Measurements from ENCODE around the gene SFXN5. TPM values are rescaled to one million over a fixed set of nuclear protein-coding genes. Genes with fewer than 3 reads are reported as not detected.

SFXN5 gene
- polyA plus RNA-seq, 2 of the 4 experiments (the other 2 are of a cell fraction) = 16.7 to 19.6 TPM

DNA sequence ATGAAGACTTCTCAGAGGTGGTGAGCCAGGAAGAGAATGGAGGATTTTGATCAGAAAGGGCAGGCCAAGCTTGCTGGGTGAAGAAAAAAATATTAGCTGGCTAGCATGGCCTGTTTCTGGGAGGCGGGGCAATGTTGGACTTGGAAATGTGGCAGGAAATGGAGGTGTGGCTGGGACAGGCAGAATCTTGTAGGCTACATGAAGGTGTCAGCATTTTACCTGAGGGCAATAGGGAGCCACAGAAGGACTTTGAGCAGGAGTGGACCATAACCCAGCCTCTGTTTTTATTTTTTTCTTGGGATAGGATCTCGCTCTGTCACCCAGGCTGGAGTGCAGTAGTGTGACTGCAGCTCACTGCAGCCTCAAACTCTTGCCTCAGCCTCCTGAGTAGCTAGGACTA is 122.5 kb downstream of the SFXN5 start:
- Histone ChIP-seq H3K4me3 (no peak overlapping the region), H3K27ac (no peak overlapping the region), H3K4me1 (no peaks in the 10 kb centered on the region), H3K4me2 (no peak overlapping the region), H3K9me3 (no peaks in the 10 kb centered on the region)
- DNase-seq (ENCODE audit: low read depth in 1 of 2, low spot score in 1 of 2) = no peak
- ChIA-PET CTCF (interaction anchor here (1.1 to 2.2 kb wide), 3 partner anchors 10 to 56 kb away, joined by 3 to 10 read pairs (median 7); no protein-coding TSS in a partner anchor), POLR2A (no interaction called here)
- FAIRE-seq = no peak
- no peak for ATAC-seq
- 90% methylated on average over 2 of the region's 2 CpGs for WGBS (ENCODE audit: missing lambda C conversion rate)
- peak; percentile 55 for TF ChIP-seq ZFP36 (IDR thresholded peaks at IDR 0.05; ENCODE audit: borderline replicate concordance, partially characterized antibody)
- no peak for TF ChIP-seq CEBPB (IDR thresholded peaks at IDR 0.05)
- TF ChIP-seq CBX8 (IDR thresholded peaks at IDR 0.05) = no peak

DNA sequence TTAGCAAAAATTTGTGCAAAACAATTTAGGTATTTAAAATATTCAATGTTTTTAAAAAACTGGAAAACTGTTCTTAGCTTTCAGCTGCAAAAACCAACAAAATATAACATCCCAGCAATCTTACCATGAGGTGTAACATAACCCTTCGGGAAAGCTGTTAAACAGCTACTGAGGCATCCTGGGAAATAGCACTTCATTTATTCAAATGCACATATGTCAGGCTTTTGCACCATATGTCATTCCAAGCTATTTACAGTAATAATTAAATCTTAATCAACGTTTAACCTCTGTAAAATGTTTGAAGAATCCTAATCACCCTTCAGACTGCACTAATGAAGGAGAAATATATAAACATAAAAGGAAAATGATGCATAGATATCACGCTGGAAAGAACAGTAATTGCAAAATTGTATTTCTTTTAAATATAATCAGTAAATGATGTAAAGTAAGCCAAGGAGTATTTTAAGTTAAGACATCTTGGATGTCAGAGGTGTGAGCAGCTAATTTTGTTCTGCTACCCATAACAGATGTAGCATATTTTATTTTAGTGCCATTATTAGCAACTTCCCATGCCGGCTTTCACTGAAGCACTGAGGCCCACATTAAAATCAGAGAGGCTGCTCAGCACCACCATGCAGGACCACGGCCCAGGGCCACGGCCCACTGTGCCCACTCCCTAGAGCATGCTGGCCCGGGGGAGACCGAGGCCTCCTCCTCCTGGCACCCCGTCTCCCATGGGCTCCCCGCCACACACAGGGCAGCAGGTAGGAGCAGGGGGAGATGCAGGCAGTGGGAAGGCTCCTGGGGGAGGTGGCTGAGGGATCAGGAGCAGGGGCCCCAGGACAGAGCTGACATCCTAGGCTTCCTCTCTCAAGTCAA is 123.3 kb downstream of the SFXN5 start:
- CTCF ChIA-PET = interaction anchor here (0.7 to 2.2 kb wide), 6 partner anchors 9 to 257 kb away, joined by 3 to 10 read pairs (median 4); no protein-coding TSS in a partner anchor
- no peak overlapping the region for H3K27ac ChIP-seq
- no peaks in the 10 kb centered on the region for H3K4me1 ChIP-seq
- ATAC-seq (no peak), FAIRE-seq (no peak), DNase-seq (ENCODE audit: low read depth in 1 of 2, low spot score in 1 of 2) (no peak)
- H3K9me3 ChIP-seq = no peaks in the 10 kb centered on the region
- no peak overlapping the region for H3K4me2 ChIP-seq
- H3K4me3 ChIP-seq = no peak overlapping the region
- 89% methylated on average over 10 of the region's 10 CpGs for WGBS (ENCODE audit: missing lambda C conversion rate)
- TF ChIP-seq TFCP2L1 (CRISPR knock-in tag; IDR thresholded peaks at IDR 0.05) (no peak), SMC3 (IDR thresholded peaks at IDR 0.05) (no peak), JUN (IDR thresholded peaks at IDR 0.05) (no peak), ZC3H11A (IDR thresholded peaks at IDR 0.05) (no peak), ZNF302 (CRISPR knock-in tag; IDR thresholded peaks at IDR 0.05) (no peak), PHF8 (IDR thresholded peaks at IDR 0.05; ENCODE audit: borderline replicate concordance, low read depth) (no peak), HOXB13 (CRISPR knock-in tag; IDR thresholded peaks at IDR 0.05; ENCODE audit: low read depth) (no peak), HEYL (CRISPR knock-in tag; IDR thresholded peaks at IDR 0.05) (no peak), HDAC2 (IDR thresholded peaks at IDR 0.05) (no peak), CHD2 (IDR thresholded peaks at IDR 0.05; ENCODE audit: low read length, partially characterized antibody) (no peak), FOXS1 (CRISPR knock-in tag; IDR thresholded peaks at IDR 0.05) (no peak), FOSB (CRISPR knock-in tag; IDR thresholded peaks at IDR 0.05) (no peak), CEBPB (IDR thresholded peaks at IDR 0.05) (no peak), RNF2 (IDR thresholded peaks at IDR 0.05; ENCODE audit: borderline replicate concordance, low read depth) (no peak), ZFP36 (IDR thresholded peaks at IDR 0.05; ENCODE audit: borderline replicate concordance, partially characterized antibody) (no peak)
- TF ChIP-seq, protein P1, sequence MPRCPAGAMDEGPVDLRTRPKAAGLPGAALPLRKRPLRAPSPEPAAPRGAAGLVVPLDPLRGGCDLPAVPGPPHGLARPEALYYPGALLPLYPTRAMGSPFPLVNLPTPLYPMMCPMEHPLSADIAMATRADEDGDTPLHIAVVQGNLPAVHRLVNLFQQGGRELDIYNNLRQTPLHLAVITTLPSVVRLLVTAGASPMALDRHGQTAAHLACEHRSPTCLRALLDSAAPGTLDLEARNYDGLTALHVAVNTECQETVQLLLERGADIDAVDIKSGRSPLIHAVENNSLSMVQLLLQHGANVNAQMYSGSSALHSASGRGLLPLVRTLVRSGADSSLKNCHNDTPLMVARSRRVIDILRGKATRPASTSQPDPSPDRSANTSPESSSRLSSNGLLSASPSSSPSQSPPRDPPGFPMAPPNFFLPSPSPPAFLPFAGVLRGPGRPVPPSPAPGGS (IDR thresholded peaks at IDR 0.05) = no peak
- TF ChIP-seq, protein P2, sequence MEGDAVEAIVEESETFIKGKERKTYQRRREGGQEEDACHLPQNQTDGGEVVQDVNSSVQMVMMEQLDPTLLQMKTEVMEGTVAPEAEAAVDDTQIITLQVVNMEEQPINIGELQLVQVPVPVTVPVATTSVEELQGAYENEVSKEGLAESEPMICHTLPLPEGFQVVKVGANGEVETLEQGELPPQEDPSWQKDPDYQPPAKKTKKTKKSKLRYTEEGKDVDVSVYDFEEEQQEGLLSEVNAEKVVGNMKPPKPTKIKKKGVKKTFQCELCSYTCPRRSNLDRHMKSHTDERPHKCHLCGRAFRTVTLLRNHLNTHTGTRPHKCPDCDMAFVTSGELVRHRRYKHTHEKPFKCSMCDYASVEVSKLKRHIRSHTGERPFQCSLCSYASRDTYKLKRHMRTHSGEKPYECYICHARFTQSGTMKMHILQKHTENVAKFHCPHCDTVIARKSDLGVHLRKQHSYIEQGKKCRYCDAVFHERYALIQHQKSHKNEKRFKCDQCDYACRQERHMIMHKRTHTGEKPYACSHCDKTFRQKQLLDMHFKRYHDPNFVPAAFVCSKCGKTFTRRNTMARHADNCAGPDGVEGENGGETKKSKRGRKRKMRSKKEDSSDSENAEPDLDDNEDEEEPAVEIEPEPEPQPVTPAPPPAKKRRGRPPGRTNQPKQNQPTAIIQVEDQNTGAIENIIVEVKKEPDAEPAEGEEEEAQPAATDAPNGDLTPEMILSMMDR (IDR thresholded peaks at IDR 0.05) = no peak
- POLR2A ChIA-PET = no interaction called here

DNA sequence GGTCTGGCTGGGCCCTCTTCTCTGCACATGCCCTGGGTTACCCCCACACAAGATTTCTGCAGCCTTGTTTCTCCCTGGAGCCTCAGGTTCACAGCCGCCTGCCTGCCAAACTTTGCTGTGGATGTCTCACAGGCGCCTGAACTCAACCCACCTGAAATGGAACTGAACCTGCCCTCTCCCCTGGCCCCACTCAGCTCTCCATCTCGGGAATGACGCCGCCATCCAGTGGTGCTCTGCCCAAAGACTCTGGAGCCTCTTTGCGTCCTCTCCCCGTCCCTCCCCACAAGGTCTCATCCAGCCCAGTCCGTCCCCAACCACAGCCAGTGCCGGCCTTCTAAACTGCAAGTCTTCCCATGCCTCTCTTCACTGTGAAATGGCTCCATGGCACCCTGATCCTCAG is 125.0 kb downstream of the SFXN5 start:
- 90% methylated on average over 9 of the region's 9 CpGs for WGBS (ENCODE audit: missing lambda C conversion rate)
- no peaks in the 10 kb centered on the region for H3K9me3 ChIP-seq

More for the DNA sequence above, 125.0 kb downstream of the SFXN5 start:
- Histone ChIP-seq H3K4me3 (no peak overlapping the region), H3K4me2 (no peak overlapping the region), H3K4me1 (no peaks in the 10 kb centered on the region), H3K27ac (no peak overlapping the region)
- no peak for FAIRE-seq
- ATAC-seq = no peak
- no peak for TF ChIP-seq RARB (CRISPR knock-in tag; IDR thresholded peaks at IDR 0.05)
- ChIA-PET POLR2A (no interaction called here), CTCF (interaction anchor here (0.8 to 2.7 kb wide), 7 partner anchors 8 to 139 kb away, joined by 3 to 11 read pairs (median 4); no protein-coding TSS in a partner anchor)
- no peak for DNase-seq (ENCODE audit: low read depth in 1 of 2, low spot score in 1 of 2)
